Prostate gland (tissue), 2 donors: ENCODE data around the gene S100A6. TPM values are rescaled to one million over a fixed set of nuclear protein-coding genes. Genes with fewer than 3 reads are reported as not detected.
"Not testable (repeated sequence)": the region's sequence is repeated elsewhere in the genome, so short reads cannot be mapped to it uniquely, and the experiment has no call there.

Source experiments
- DNase-seq: peaks from one replicate; pipeline ENCODE4 v3.0.0-alpha.2; 2019; ENCODE audit warnings: low spot score
- H3K27ac ChIP-seq, 2 donors: fragments of 200-600 bp; sonication (generic); 2 replicates each; pipeline ENCODE4 v1.5.1; 2017 to 2019
- H3K27me3 ChIP-seq: fragments of 200-600 bp; sonication (generic); replicated peaks from 2 replicates; pipeline ENCODE4 v1.5.1; 2019; ENCODE audit not compliant: insufficient read depth
- H3K36me3 ChIP-seq, 2 donors: fragments of 200-600 bp; sonication (generic); 1 replicate in 1 of 2; 2 replicates in 1 of 2; pipeline versions ENCODE4 v1.5.1 to v1.8.1; 2017 to 2019
- H3K4me1 ChIP-seq: fragments of 200-600 bp; sonication (generic); replicated peaks from 2 replicates; pipeline ENCODE4 v1.5.1; 2019
- H3K4me3 ChIP-seq, 2 donors: fragments of 200-600 bp; sonication (generic); 2 replicates each; pipeline ENCODE4 v1.5.1; 2017 to 2019
- H3K9me3 ChIP-seq: fragments of 200-600 bp; sonication (generic); 2 replicates; pipeline ENCODE4 v1.5.1; 2017
- CTCF ChIP-seq, 4 experiments: fragments of 200-600 bp in 2 of 4; fragments of 450-650 bp in 2 of 4; sonication (generic) in 2 of 4; IDR thresholded peaks; 1 replicate in 3 of 4; 2 replicates in 1 of 4; pipeline ENCODE4 v1.5.1; 2016 to 2019; ENCODE audit warnings: antibody characterized with exemption in 4 of 4, mild to moderate bottlenecking in 2 of 4, moderate library complexity in 2 of 4
- POLR2A ChIP-seq: fragments of 450-650 bp; IDR thresholded peaks from one replicate; pipeline ENCODE4 v1.6.1; 2016; ENCODE audit warnings: antibody characterized with exemption, mild to moderate bottlenecking
- POLR2AphosphoS5 ChIP-seq: sonication (generic); formaldehyde crosslinking; IDR thresholded peaks from one replicate; pipeline ENCODE4 v1.6.1; 2017; ENCODE audit warnings: antibody characterized with exemption
- WGBS: methylation state at CpG from one replicate; pipeline ENCODE4 v1.1.5; 2018; 5-methylcytosine and 5-hydroxymethylcytosine counted together
- intact Hi-C: fragments of 100-400 bp; cut with DNase I; formaldehyde crosslinking; loops from one replicate; pipeline ENCODE4 v1.14.2; 2022
- total RNA-seq, 2 donors: library from RNA; depleted of rRNA; stranded (reverse); fragments of >200 nt; gene quantifications; one replicate each; pipeline ENCODE4 v1.1.0, GENCODE V29; 2016

Gene S100A6
- total RNA-seq, 2 donors from 2014 or later = 184 to 279 TPM

GRCh38 chr1:153563991-153564390, 28.2 kb upstream of the S100A6 start:
- no peak for DNase-seq
- intact Hi-C loops = no loop called here
- Histone ChIP-seq H3K4me1 (peaks cover 3% of the 10 kb centered on the region), H3K4me3 (no peak overlapping the region), H3K27me3 (no peaks in the 10 kb centered on the region), H3K27ac (no peak overlapping the region), H3K9me3 (no peaks in the 10 kb centered on the region), H3K36me3 (no peaks in the 10 kb centered on the region)
- TF ChIP-seq POLR2A = no peak
- TF ChIP-seq CTCF (IDR thresholded peaks at IDR 0.05) = no peak
- no peak for TF ChIP-seq POLR2AphosphoS5
- 91% methylated on average over 7 of the region's 7 CpGs for WGBS

DNA sequence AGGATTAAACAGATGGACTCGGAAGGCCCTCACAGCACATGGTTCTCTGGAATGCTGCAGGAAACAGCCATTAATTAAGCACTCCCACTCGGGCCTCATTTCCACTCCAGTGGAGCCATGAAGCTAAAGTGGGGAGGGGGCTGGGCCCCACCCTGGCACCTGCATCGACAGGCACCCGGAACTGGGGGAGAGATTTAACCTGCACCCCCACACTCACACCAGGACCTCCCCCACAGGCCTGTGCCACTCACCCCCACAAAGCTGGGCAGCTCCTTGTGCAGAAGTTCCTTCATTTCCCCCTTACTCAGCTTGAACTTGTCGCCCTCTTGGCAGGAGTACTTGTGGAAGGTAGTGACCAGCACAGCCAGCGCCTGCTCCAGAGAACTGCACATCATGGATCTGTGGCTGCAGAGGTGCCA, 27.7 kb upstream of the S100A6 start:
- Histone ChIP-seq H3K9me3 (no peaks in the 10 kb centered on the region), H3K27ac (no peak overlapping the region), H3K36me3 (no peaks in the 10 kb centered on the region), H3K4me1 (peaks cover 3% of the 10 kb centered on the region), H3K27me3 (no peaks in the 10 kb centered on the region), H3K4me3 (no peak overlapping the region)
- no peak for TF ChIP-seq POLR2AphosphoS5
- no peak for TF ChIP-seq POLR2A
- TF ChIP-seq CTCF (IDR thresholded peaks at IDR 0.05) = no peak
- WGBS = 73% methylated on average over 6 of the region's 6 CpGs
- no peak for DNase-seq
- intact Hi-C loops = no loop called here

DNA sequence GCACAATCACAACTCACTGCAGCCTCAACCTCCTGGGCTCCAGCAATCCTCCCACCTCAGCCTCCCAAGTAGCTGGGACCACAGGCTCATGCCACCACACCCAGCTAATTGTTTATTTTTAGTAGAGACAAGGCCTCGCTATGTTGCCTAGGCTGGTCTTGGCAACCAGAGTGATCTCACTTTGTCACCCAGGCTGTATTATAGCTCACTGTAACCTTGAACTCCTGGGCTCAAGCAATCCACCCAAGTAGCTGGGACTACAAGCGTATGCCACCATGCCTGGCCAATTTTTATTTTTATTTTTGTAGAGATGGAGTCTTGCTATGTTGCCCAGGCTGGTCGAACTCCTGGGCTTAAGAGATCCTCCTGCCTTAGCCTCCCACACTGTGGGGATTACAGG, 26.2 kb upstream of the S100A6 start:
- H3K27me3 ChIP-seq, H3K4me1 ChIP-seq, H3K9me3 ChIP-seq, intact Hi-C loops, H3K4me3 ChIP-seq, H3K27ac ChIP-seq, H3K36me3 ChIP-seq, DNase-seq: not testable (repeated sequence)
- 90% methylated on average over 3 of the region's 3 CpGs for WGBS

DNA sequence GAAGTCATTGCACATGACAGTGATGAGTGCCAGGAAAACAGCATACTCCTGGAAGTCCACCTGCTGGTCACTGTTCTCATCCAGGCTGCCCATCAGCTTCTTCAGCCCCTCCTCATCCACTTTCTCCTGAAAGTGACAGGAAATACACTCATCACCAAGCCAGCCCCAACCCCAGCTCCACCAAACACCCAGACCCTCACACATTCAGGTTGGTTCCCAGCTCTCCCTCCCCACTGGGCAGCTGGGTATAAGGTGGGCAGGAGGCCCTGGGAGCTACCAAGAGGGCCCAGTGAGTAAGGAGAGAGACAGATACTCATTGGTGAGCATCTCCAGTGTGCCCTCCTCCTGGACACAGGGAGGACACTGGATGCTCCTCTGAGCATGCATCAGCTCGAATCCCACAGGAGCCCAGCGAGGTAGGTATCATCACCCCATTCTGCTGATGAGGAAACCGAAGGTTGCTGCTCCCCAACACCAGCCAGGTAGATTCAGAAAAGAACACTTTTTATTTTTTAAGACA, 25.7 kb upstream of the S100A6 start:
- Histone ChIP-seq H3K27ac (no peak overlapping the region), H3K4me3 (no peak overlapping the region), H3K36me3 (no peaks in the 10 kb centered on the region), H3K27me3 (no peaks in the 10 kb centered on the region), H3K9me3 (no peaks in the 10 kb centered on the region), H3K4me1 (no peaks in the 10 kb centered on the region)
- no peak for DNase-seq
- TF ChIP-seq POLR2AphosphoS5 (no peak), CTCF (IDR thresholded peaks at IDR 0.05) (peak in 1 of 4 experiments; percentile 6)
- intact Hi-C loops = no loop called here
- WGBS = 88% methylated on average over 3 of the region's 3 CpGs

- no peaks in the 10 kb centered on the region for H3K4me1 ChIP-seq
- 79% methylated on average over 10 of the region's 10 CpGs for WGBS
- TF ChIP-seq CTCF (IDR thresholded peaks at IDR 0.05) (no peak), POLR2A (no peak), POLR2AphosphoS5 (no peak)
- no peak overlapping the region for H3K4me3 ChIP-seq
- no peak overlapping the region for H3K27ac ChIP-seq
- no peaks in the 10 kb centered on the region for H3K9me3 ChIP-seq
- no peaks in the 10 kb centered on the region for H3K27me3 ChIP-seq
- no peaks in the 10 kb centered on the region for H3K36me3 ChIP-seq
- intact Hi-C loops = no loop called here
- no peak for DNase-seq
These were observed 25.1 kb upstream of the S100A6 start for GRCh38 chr1:153560771-153561465.
